ENCODE measurements around the gene NDUFA13.
A peak's percentile ranks its signal among the peaks of the same experiment; 100 is the strongest.

NDUFA13 gene

GRCh38 chr19:19531951-19532805 is 16.2 kb downstream of the NDUFA13 start:
- H3K36me3 Mint-ChIP-seq = no peaks in the 10 kb centered on the region
- H3K4me1 Mint-ChIP-seq (ENCODE audit: low read depth) = peaks cover 15% of the 10 kb centered on the region
- H3K27me3 Mint-ChIP-seq = no peaks in the 10 kb centered on the region
- no peaks in the 10 kb centered on the region for H3K9me3 Mint-ChIP-seq (ENCODE audit: low read depth)
- no peak overlapping the region for H3K4me3 Mint-ChIP-seq
- H3K27ac Mint-ChIP-seq = no peak overlapping the region

DNA sequence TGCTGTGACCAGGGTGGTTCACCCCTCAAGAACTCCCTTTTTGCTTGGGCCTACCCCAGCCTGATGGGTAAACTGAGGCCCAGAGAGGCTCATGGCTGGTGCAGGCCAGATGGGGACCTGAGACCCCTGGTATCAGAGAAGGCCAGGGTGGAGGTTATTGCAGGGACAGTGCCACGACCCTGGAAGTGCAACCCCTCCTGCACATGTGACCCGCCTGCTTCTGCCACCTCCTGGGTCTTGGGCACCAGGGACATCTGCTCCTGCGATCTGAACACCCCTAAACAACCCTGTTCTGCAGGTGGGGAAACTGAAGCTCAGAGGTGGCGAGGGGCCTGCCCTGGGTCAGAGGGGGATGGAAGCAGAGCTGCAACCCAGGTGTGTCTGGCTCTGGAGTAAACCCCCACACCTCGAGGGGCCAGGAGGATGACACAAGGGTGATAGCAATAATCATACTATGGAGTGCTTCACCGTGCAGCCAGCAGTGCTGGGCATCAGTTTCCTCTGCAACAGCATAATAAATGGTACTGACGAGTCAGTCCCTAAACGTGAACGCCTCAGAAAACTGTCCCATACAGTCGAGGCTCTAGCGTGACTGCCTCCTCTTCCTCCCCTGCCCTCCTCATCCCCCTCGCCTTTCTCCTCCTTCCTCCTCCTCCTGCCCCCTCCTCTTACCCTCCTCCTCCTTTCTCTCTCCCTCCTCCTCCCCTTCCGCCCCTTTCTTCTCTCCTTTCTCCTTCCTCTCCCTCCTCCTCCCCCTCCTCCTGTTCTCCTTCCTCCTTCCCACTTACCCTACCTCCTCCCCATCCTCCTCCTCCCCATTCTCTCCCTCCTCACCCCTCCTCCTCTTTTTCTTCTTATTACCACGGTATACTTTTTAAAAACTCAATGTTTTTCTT is 17.0 kb downstream of the NDUFA13 start:
- Mint-ChIP-seq H3K27me3 (no peaks in the 10 kb centered on the region), H3K4me3 (no peak overlapping the region), H3K36me3 (no peaks in the 10 kb centered on the region), H3K27ac (no peak overlapping the region), H3K4me1 (ENCODE audit: low read depth) (peaks cover 19% of the 10 kb centered on the region), H3K9me3 (ENCODE audit: low read depth) (no peaks in the 10 kb centered on the region)

DNA sequence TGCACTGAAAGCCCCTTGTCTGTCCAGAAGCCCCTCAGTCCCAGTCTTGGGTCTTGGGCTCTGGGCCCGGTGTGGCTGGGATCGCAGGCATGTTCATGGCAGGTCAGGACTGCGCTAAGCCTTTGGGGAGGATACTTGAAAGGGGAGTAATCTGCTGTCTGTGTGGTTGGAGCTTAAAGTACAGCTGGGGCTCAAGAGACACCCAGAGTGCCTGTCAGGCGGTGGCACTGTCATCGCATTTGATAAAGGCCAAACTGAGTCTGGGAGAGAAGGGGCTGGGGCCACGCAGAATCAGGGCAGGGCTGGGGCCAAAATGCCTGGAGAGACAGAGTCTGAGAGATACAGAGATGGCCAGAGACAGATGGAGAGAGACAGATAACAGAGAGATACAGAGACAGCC is 17.8 kb downstream of the NDUFA13 start:
- no peak overlapping the region for H3K4me3 Mint-ChIP-seq
- H3K9me3 Mint-ChIP-seq (ENCODE audit: low read depth) = no peaks in the 10 kb centered on the region
- H3K36me3 Mint-ChIP-seq = no peaks in the 10 kb centered on the region
- H3K4me1 Mint-ChIP-seq (ENCODE audit: low read depth) = peaks cover 23% of the 10 kb centered on the region
- H3K27me3 Mint-ChIP-seq = no peaks in the 10 kb centered on the region
- H3K27ac Mint-ChIP-seq = no peak overlapping the region

DNA sequence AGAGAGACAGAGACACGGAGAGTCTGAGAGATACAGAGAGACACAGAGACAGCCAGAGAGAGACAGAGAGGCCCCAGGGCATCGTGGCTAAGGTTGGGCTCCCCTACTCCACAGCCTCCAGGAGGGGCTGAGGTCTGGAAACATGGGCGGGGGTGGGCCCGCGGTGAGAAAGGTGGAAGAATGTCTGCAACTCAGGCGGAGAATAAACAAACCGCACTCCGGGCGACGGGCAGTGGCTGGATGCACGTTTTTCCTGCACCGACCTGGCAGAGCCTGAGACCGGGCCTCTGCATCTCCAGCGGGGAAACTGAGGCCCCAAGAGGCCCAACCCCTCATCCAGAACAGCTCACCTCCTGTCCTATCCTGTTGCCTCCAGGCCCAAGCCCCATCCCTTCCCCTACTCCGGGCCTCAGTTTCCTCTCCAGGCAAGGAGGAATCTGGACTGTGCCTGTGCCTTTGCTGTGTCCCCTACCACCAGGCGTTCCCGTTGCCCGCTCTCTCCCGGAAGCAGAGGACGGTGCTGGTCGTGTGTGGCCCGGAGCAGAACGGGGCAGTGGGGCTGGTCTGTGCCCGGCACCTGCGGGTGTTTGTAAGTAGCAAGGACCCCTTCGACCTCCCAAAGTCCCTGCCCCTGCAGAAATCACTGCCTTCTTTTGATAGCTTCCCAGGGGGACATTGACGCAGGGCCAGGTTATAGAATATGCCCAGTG is 18.7 kb downstream of the NDUFA13 start:
- Mint-ChIP-seq H3K36me3 (no peaks in the 10 kb centered on the region), H3K4me3 (no peak overlapping the region), H3K27me3 (no peaks in the 10 kb centered on the region), H3K4me1 (ENCODE audit: low read depth) (peaks cover 27% of the 10 kb centered on the region), H3K27ac (no peak overlapping the region), H3K9me3 (ENCODE audit: low read depth) (no peaks in the 10 kb centered on the region)

GRCh38 chr19:19535311-19536191 is 19.5 kb downstream of the NDUFA13 start:
- no peaks in the 10 kb centered on the region for H3K9me3 Mint-ChIP-seq (ENCODE audit: low read depth)
- H3K27me3 Mint-ChIP-seq = no peaks in the 10 kb centered on the region
- no peaks in the 10 kb centered on the region for H3K36me3 Mint-ChIP-seq
- no peak overlapping the region for H3K27ac Mint-ChIP-seq
- peaks cover 27% of the 10 kb centered on the region for H3K4me1 Mint-ChIP-seq (ENCODE audit: low read depth)
- no peak overlapping the region for H3K4me3 Mint-ChIP-seq

- Mint-ChIP-seq H3K4me3 (peak overlapping the region; percentile 70), H3K4me1 (ENCODE audit: low read depth) (peaks cover 34% of the 10 kb centered on the region), H3K27me3 (no peaks in the 10 kb centered on the region), H3K9me3 (ENCODE audit: low read depth) (no peaks in the 10 kb centered on the region), H3K36me3 (no peaks in the 10 kb centered on the region), H3K27ac (no peak overlapping the region)
Measured at GRCh38 chr19:19537075-19538048, 21.3 kb downstream of the NDUFA13 start.

DNA sequence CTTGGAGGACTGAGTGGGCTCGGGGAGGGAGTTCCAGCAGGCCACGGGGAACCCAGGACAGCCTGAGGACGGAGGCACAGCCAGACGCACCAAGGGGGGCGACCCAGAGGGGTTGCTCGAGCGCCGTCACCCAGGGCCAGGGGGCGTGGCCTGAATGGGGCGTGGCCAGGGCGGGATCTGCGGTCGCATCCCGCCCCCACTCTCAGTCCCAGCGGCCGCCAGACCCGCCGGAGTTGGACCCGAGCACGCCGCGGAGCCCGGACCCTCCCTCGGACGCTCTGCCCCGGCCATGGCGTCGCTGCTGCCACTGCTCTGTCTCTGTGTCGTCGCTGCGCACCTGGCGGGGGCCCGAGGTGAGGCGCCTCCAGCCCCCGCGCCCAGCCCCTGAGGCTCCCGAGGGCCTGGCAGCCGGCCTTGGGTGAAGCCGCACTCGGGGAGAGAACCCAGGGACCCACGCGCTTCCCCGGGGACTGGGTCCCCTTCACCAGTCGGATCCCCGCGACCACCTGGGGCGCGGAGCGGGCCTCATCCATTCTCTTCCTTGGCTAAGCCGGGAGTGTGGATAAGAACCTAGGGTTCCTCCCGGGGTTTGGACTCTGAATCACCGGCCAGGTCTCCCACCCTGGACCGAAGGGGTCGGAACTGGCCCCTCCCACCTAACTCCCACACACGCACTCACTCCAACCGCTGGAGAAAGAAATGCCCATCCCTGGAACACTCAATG is 22.2 kb downstream of the NDUFA13 start, which contains the start of gene CILP2:
Gene CILP2 (plus strand): TSS at position 205 of the 724 bp plus-strand sequence. CDS start 85 bp downstream, at position 290.
- Mint-ChIP-seq H3K4me3 (peak within 1 kb of the TSS; percentile 70), H3K9me3 (ENCODE audit: low read depth) (no peaks in the 10 kb centered on the region), H3K36me3 (no peaks in the 10 kb centered on the region), H3K4me1 (ENCODE audit: low read depth) (peaks cover 32% of the 10 kb centered on the region), H3K27ac (no peak within 1 kb of the TSS), H3K27me3 (no peaks in the 10 kb centered on the region)

GRCh38 chr19:19538785-19539166 is 22.8 kb downstream of the NDUFA13 start:
- Mint-ChIP-seq H3K4me1 (ENCODE audit: low read depth) (peaks cover 32% of the 10 kb centered on the region), H3K4me3 (peak overlapping the region; percentile 64), H3K27ac (no peak overlapping the region), H3K9me3 (ENCODE audit: low read depth) (no peaks in the 10 kb centered on the region), H3K27me3 (no peaks in the 10 kb centered on the region), H3K36me3 (no peaks in the 10 kb centered on the region)

DNA sequence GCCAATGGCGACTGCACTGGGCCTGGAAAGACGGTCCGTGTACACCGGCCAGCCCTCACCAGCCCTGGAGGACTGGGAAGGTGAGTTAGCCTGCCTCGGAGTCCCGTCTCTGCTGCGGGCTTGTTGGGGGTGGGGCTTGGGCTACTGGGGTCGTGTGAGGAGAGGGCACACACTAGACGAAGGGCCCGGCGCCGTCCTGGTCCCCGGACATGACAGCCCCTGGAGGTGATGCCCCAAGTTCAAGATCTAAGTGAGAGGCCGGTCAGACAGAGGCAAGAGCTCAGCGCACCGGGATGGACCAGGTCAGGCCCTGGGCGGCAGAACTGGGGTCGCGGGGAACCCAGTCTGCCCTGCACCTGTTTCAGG is 23.7 kb downstream of the NDUFA13 start:
- H3K36me3 Mint-ChIP-seq = no peaks in the 10 kb centered on the region
- peaks cover 29% of the 10 kb centered on the region for H3K4me1 Mint-ChIP-seq (ENCODE audit: low read depth)
- no peak overlapping the region for H3K27ac Mint-ChIP-seq
- no peak overlapping the region for H3K4me3 Mint-ChIP-seq
- H3K9me3 Mint-ChIP-seq (ENCODE audit: low read depth) = no peaks in the 10 kb centered on the region
- H3K27me3 Mint-ChIP-seq = no peaks in the 10 kb centered on the region

DNA sequence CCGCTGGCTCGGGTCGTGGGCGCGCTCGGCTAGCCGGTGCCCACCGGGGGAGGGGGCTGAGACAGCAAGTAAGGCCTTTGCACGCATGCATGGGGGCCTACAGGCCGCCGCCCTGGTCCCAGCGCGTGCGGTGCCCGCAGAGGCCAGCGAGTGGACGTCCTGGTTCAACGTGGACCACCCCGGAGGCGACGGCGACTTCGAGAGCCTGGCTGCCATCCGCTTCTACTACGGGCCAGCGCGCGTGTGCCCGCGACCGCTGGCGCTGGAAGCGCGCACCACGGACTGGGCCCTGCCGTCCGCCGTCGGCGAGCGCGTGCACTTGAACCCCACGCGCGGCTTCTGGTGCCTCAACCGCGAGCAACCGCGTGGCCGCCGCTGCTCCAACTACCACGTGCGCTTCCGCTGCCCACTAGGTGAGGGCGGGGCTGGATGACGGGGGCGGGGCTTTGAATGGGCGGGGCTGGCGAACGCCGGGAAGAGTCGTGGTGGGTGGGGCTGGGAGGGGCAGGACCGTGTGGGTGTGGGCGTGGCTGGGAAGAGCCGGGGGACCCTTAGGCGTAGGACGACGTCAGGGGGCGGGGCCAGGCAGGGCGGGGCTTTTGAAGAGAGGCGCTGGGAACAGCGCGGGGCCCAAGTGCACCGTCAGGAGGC is 24.2 kb downstream of the NDUFA13 start:
- H3K4me3 Mint-ChIP-seq = peak overlapping the region; percentile 78
- H3K27ac Mint-ChIP-seq = no peak overlapping the region
- H3K27me3 Mint-ChIP-seq = no peaks in the 10 kb centered on the region
- no peaks in the 10 kb centered on the region for H3K9me3 Mint-ChIP-seq (ENCODE audit: low read depth)
- no peaks in the 10 kb centered on the region for H3K36me3 Mint-ChIP-seq
- H3K4me1 Mint-ChIP-seq (ENCODE audit: low read depth) = peaks cover 29% of the 10 kb centered on the region

- Mint-ChIP-seq H3K9me3 (ENCODE audit: low read depth) (no peaks in the 10 kb centered on the region), H3K4me1 (ENCODE audit: low read depth) (peaks cover 29% of the 10 kb centered on the region), H3K27me3 (no peaks in the 10 kb centered on the region), H3K36me3 (no peaks in the 10 kb centered on the region), H3K27ac (no peak overlapping the region), H3K4me3 (peak overlapping the region; percentile 78)
Measured at GRCh38 chr19:19540715-19541515, 24.9 kb downstream of the NDUFA13 start.

DNA sequence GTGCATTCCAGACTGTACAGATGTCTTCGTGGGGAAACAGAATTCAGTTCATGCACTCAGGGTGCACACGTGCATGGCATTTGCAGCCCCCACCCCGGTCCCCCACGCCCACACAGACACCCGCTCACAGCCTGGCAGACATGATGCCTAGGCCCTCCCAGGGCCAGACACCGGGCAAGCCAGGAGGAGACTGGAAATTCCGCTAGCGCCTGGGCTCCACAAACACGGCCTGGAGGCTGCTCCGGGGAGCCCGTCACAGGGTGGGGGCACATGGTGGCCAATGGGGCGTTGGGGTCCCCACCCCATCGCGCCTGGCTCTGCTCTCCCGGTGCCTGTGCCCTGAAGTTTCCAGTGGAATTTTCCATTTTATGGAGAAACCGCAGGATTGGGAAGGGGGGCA is 25.6 kb downstream of the NDUFA13 start:
- Mint-ChIP-seq H3K4me1 (ENCODE audit: low read depth) (peaks cover 28% of the 10 kb centered on the region), H3K36me3 (no peaks in the 10 kb centered on the region), H3K9me3 (ENCODE audit: low read depth) (no peaks in the 10 kb centered on the region), H3K27ac (no peak overlapping the region), H3K4me3 (peak overlapping the region; percentile 44), H3K27me3 (no peaks in the 10 kb centered on the region)

Measured in activated naive CD8-positive, alpha-beta T cell (primary cell).